GM18858 (cell line): ENCODE measurements around the gene REEP1.

Source experiments
- ATAC-seq: cut with Tn5 transposase; IDR thresholded peaks from one replicate; pipeline ENCODE4 v1.9.1; 2021; ENCODE audit not compliant: unreplicated experiment

REEP1 gene

GRCh38 chr2:86308356-86308755 is 29.1 kb downstream of the REEP1 start:
- ATAC-seq, result no peak

DNA sequence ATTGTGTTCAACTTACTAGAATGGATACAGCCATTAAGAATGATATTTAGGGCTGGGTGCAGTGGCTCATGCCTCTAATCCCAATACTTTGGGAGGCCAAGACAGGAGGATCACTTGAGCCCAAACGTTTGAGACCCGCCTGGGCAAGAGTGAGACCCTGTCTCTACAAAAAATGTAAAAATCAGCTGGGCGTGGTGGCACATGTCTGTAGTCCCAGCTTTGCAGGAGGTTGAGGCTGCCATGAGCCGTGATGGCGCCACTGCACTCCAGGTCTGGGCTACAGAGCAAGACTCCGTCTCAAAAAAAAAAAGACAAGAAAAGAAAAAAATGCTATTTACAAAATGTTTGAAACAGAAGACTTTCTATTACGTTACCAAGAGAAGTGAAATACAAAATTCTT is 30.0 kb downstream of the REEP1 start:
- no peak for ATAC-seq

GRCh38 chr2:86305915-86306254 is 31.5 kb downstream of the REEP1 start:
- ATAC-seq, result no peak

DNA sequence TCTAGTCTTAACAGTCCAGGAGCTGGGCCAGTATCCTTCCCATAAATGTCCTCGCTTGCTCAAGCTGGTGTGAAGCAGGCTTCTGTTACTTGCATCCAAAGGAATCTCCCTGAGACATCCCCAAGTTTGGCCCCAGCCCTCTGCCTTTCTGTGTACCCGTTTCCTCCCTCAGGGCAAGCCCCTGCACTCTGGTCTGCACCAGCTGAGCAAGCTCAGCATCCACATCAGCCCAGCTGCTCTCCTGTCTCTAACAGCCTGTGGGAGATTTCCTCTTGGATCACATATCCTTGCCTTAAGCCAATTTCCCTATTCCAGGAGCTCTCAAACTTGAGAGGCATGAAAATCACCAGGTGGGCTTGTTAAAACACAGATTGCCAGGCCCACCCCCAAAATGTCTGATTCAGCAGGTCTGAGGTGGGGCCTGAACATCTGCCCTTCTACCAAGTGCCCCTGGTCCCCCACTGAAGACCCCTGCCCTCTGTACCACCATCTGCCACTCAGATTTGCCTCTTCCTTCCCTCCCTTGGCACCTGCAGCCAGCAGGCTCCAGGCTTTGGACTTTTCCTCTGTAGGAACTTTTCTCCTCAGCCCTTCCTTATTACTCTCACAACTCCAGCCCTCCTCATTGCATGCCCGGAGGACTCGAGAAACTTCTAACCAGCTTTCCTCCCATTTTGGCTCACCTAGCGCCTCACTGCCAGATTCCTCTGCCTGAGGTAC is 32.1 kb downstream of the REEP1 start:
- no peak for ATAC-seq

- no peak for ATAC-seq
These were observed 33.0 kb downstream of the REEP1 start for GRCh38 chr2:86304416-86304815.

DNA sequence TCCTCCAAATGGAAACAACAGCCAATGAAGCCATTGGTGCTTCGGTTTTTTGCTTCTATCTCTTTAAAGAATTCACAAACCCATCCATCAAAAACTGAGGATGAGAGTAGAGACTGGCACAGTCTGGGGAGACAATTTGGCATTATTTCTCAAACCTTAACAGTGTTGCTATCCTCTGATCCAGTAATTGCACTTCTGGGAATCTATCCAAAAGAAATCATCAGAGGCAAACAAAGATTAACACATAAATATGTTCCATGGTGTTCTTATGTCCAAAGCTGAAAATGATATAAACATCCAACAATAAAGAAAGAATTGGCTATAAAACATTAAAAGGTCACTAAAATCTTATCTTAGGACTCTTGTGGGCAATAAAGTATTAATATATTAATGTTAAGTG is 35.1 kb downstream of the REEP1 start:
- no peak for ATAC-seq

DNA sequence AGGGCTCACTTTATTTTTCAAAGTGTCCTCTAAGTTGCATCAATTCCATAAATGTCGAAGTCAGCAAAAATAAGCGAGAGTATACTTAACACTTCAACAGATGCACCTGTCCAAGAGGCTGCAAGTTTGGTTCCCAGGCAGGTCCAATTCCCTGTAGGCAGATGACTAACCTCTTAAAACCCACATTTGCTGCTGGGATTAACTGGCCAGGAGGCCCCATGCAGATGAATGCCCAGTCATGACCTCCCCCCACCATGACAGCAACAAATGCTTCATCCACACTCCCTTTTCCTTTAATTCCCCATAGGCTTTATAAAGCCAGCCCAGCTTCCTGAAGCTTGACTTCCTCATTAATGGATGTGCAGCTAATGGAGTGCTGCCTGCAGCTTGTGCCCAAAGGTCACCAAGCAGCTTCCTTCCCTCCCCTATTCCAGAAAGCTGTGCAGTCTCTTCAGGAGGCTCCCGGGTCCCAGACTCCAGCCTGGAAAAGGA is 35.7 kb downstream of the REEP1 start:
- no peak for ATAC-seq

DNA sequence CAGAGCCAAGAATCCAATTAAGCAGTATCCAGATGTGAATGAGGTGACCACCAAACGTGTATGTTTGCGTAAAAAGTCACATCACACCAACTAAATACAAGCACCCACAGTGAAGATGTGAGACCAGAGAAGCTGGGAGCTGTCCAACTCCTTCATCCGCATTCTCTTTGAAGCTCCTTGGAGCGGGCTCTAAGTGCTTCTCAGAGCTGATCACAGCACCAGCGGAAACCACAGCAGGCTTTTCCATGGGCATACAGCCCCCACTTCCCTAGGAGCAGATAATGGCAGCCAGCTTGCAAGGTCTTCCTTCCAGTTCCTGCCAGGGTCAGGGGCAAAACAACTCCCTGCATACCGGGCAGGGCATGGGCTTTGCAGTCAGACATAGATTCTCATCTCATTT is 36.4 kb downstream of the REEP1 start:
- ATAC-seq, result no peak

GRCh38 chr2:86300496-86300895 is 36.9 kb downstream of the REEP1 start:
- ATAC-seq, result no peak

DNA sequence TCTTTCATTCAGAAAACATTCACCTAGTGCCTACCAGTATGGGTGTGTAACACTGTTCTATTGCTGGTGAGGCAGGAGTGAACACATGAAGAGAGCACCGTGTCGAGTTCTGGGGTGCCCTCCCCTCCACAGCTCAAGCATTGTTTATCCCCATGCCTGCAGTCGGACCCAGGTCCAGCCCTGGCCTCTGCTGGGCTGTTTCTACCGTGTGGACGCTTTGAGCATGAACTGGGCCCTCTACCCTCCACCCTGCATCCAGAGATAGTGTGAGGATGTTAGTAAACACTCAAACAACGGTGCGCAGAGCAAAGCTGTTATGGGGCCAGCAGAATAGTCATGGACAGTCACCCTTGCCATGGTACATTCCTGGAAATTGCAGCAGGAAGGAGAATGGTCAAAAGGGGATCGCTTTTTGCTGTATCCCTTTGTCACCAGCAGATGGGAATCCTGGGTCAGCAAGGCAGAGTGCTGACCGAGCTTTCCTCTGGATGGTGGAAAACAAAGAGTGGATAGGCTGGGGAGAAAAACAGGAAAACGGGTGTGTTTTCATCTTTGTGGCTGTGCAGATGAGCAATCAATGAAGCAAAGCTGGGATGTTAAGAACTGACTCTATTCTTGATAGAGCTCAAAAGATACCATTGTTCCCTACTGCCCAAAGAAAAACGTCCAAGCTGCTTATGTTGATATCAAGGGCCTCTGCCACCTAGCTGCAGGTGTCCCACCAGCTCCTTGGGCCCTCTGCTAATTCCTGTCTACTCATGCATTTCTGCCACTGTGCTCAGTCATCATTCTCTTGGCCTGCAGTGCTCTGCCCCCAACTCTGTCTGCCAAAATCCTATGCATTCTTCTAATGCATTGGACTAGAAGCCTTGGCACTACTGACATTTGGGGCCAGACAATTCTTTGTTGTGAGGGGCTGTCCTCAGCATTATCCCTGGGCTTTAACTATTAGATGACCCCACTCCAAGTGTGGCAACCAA is 38.7 kb downstream of the REEP1 start:
- ATAC-seq, result no peak

GRCh38 chr2:86297382-86298147 is 39.9 kb downstream of the REEP1 start:
- ATAC-seq, result no peak

GRCh38 chr2:86296947-86297346 is 40.5 kb downstream of the REEP1 start:
- ATAC-seq, result no peak

GRCh38 chr2:86295066-86295465 is 42.4 kb downstream of the REEP1 start:
- no peak for ATAC-seq

DNA sequence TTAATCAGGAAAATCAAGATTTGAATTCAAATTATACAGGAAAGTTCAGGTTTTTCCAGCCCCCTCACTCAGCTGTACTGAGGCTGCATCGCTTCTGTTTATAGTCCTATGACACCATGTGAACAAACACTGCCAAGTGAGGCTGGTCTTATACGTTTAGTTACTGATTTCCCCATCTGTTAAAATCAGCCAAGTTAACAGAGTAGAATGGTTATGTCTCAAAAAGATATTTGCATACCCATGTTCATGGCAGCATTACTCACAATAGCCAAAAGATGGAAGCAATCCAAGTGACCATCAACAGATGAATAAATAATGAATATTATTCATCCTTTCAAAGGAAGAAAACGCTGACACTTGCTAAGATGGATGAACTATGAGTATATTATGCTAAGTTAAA is 43.8 kb downstream of the REEP1 start:
- ATAC-seq, result no peak

- ATAC-seq, result no peak
These were observed 44.6 kb downstream of the REEP1 start for GRCh38 chr2:86292571-86293515.

- ATAC-seq, result no peak
These were observed 46.1 kb downstream of the REEP1 start for GRCh38 chr2:86291328-86291662.

- no peak for ATAC-seq
These were observed 46.7 kb downstream of the REEP1 start for GRCh38 chr2:86290596-86291327.

DNA sequence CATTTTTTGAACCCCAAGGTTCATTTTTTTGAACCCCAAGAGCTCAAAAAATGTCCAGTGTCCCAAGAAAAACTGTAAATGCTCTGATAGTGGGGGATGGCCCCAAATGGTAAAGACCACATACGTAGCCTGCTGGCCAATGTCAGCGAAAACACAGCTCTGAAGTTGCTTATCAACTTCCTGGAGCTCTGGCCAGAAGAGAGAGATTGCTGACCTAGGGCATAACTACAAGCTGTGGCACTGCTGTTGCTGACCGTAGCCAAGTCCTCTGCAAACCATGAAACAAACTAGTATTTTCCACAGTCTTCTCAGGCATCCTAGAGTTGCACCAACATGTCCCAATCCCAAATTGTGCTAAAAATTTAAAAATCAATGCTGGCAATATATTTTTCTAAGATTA is 50.9 kb downstream of the REEP1 start:
- no peak for ATAC-seq

GRCh38 chr2:86285981-86286380 is 51.4 kb downstream of the REEP1 start:
- no peak for ATAC-seq

DNA sequence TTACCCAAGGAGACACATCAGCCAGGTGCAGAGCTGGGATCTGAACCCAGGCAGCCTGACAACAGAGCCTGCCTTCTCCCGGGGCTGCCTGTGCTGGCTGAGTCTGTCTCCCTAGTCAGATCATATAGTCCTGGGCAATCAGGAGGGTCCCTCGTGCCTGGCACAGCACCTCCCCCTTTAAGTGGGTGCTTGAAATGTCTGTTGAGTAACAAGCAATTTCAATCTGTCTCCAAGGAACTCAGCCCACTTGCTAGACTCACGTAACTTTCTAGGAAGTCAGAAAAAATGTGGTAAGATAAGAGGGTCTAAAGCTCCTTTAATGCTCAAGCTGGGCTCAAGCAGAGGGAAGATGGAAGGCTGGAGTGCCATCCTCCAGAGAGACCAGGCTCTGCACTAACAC is 51.9 kb downstream of the REEP1 start:
- no peak for ATAC-seq
